H1 (cell line): ENCODE results near the gene LENG9.

Experiments used
- ATF3 ChIP-seq: IDR thresholded peaks from 2 replicates; pipeline ENCODE4 v1.6.1; 2011; ENCODE audit warnings: low read depth, mild to moderate bottlenecking, low read length; ENCODE audit not compliant: insufficient read depth
- CHD1 ChIP-seq: IDR thresholded peaks from 2 replicates; pipeline ENCODE4 v1.6.1; 2012; ENCODE audit warnings: low read depth, low read length, improper control_type of control experiment
- CTCF ChIP-seq, 3 experiments: IDR thresholded peaks; 1 replicate in 2 of 3; 2 replicates in 1 of 3; pipeline versions ENCODE4 v1.5.1 to v1.6.1; 2011; ENCODE audit warnings: low read length in 3 of 3, mild to moderate bottlenecking in 3 of 3, inconsistent platforms in 2 of 3, low read depth in 1 of 3, moderate library complexity in 1 of 3; ENCODE audit not compliant: insufficient read depth in 1 of 3; ENCODE audit errors: control extremely low read depth in 1 of 3
- EGR1 ChIP-seq: IDR thresholded peaks from 2 replicates; pipeline ENCODE4 v1.6.1; 2011; ENCODE audit warnings: low read depth, low read length, borderline replicate concordance
- EZH2 ChIP-seq: fragments of 200-600 bp; sonication (generic); IDR thresholded peaks from 2 replicates; pipeline ENCODE4 v1.7.1; 2012; ENCODE audit warnings: low read depth, mild to moderate bottlenecking, moderate library complexity, low read length, inconsistent platforms; ENCODE audit not compliant: severe bottlenecking
- GABPA ChIP-seq: IDR thresholded peaks from 2 replicates; pipeline ENCODE4 v1.6.1; 2011; ENCODE audit warnings: mild to moderate bottlenecking, low read length, moderate library complexity, borderline replicate concordance; ENCODE audit not compliant: insufficient read depth
- JUND ChIP-seq: IDR thresholded peaks from 2 replicates; pipeline ENCODE4 v1.6.1; 2011; ENCODE audit warnings: mild to moderate bottlenecking, improper control_type of control experiment, low read length
- MAX ChIP-seq: IDR thresholded peaks from 2 replicates; pipeline ENCODE4 v1.6.1; 2012; ENCODE audit warnings: inconsistent platforms
- POLR2A ChIP-seq, 2 experiments: IDR thresholded peaks; 1 replicate in 1 of 2; 2 replicates in 1 of 2; pipeline ENCODE4 v1.6.1; 2011; ENCODE audit warnings: low read depth in 2 of 2, low read length in 2 of 2, mild to moderate bottlenecking in 2 of 2; ENCODE audit errors: control extremely low read depth in 1 of 2
- RFX5 ChIP-seq: IDR thresholded peaks from 2 replicates; pipeline ENCODE4 v1.6.1; 2011; ENCODE audit warnings: low read depth, low read length, improper control_type of control experiment, borderline replicate concordance
- RNF2 ChIP-seq: fragments of 200-900, 300-1000 bp; sonication (generic); IDR thresholded peaks from 2 replicates; pipeline ENCODE4 v1.7.1; 2016; ENCODE audit warnings: borderline replicate concordance, low read depth, mild to moderate bottlenecking, antibody characterized with exemption, low read length; ENCODE audit not compliant: poor library complexity, severe bottlenecking; ENCODE audit errors: missing control alignments
- SP1 ChIP-seq: IDR thresholded peaks from 2 replicates; pipeline ENCODE4 v1.6.1; 2011; ENCODE audit warnings: low read depth, low read length
- TAF1 ChIP-seq: IDR thresholded peaks from 2 replicates; pipeline ENCODE4 v1.6.1; 2011; ENCODE audit warnings: mild to moderate bottlenecking, low read depth, low read length

GRCh38 chr19:54439174-54439851 lies 24.3 kb downstream of the LENG9 start:
- TF ChIP-seq GABPA (peak; percentile 52; the same call in 1 of the 2 replicates), CHD1 (no peak), CTCF (IDR thresholded peaks at IDR 0.05; ENCODE audit: control extremely low read depth in 1 of 3, insufficient read depth in 1 of 3, low read depth in 1 of 3, low read length in 3 of 3) (peak; percentile 78 to 88 (median 82)), EZH2 (no peak), SP1 (no peak), RNF2 (no peak), POLR2A (IDR thresholded peaks at IDR 0.05; ENCODE audit: control extremely low read depth in 1 of 2, low read depth in 2 of 2, low read length in 2 of 2) (no peak), EGR1 (no peak), MAX (no peak), TAF1 (0 out of 2 replicates have a peak, but pooled peaks have one; percentile 19), ATF3 (no peak), RFX5 (no peak), JUND (no peak)
